Sigmoid colon (tissue), 7 donors: Measurements from ENCODE around the gene LDLRAD2. TPM values are rescaled to one million over a fixed set of nuclear protein-coding genes. Genes with fewer than 3 reads are reported as not detected.

Experiments
- DNase-seq: peaks from one replicate; pipeline ENCODE4 v3.0.0-alpha.2; 2019
- H3K27ac ChIP-seq, 4 donors: fragments of 200-600 bp; sonication (generic); one replicate each; pipeline ENCODE4 v1.5.1; 2016 to 2019; ENCODE audit warnings: mild to moderate bottlenecking in 1 of 4
- H3K27me3 ChIP-seq, 3 donors: fragments of 200-600 bp; sonication (generic); one replicate each; pipeline ENCODE4 v1.5.1; 2019; ENCODE audit warnings: mild to moderate bottlenecking in 1 of 3
- H3K36me3 ChIP-seq, 4 donors: fragments of 200-600 bp; sonication (generic); one replicate each; pipeline ENCODE4 v1.5.1; 2016 to 2019
- H3K4me1 ChIP-seq, 4 donors: fragments of 200-600 bp; sonication (generic); one replicate each; pipeline ENCODE4 v1.5.1; 2017 to 2019
- H3K4me3 ChIP-seq, 4 donors: fragments of 200-600 bp; sonication (generic); one replicate each; pipeline ENCODE4 v1.5.1; 2017 to 2019; ENCODE audit warnings: mild to moderate bottlenecking in 2 of 4, moderate library complexity in 1 of 4
- H3K9me3 ChIP-seq, 4 donors: fragments of 200-600 bp in 3 of 4; sonication (generic) in 3 of 4; one replicate each; pipeline versions ENCODE4 v1.5.1 to v1.6.1; 2013 to 2019
- EP300 ChIP-seq, 4 donors: sonication (generic); formaldehyde crosslinking; IDR thresholded peaks; one replicate each; pipeline ENCODE4 v1.6.1; 2017; ENCODE audit warnings: antibody characterized with exemption in 4 of 4
- POLR2A ChIP-seq, 2 donors: fragments of 450-650 bp; IDR thresholded peaks; one replicate each; pipeline ENCODE4 v1.6.1; 2016; ENCODE audit warnings: antibody characterized with exemption in 2 of 2, mild to moderate bottlenecking in 2 of 2, moderate library complexity in 2 of 2
- POLR2AphosphoS5 ChIP-seq, 4 donors: sonication (generic); formaldehyde crosslinking; IDR thresholded peaks; one replicate each; pipeline ENCODE4 v1.6.1; 2017; ENCODE audit warnings: antibody characterized with exemption in 4 of 4
- WGBS, 2 donors: extraction: QIAGEN DNeasy Blood & Tissue Kit; methylation state at CpG; one replicate each; pipeline ENCODE4 v1.1.7; 2013; 5-methylcytosine and 5-hydroxymethylcytosine counted together
- intact Hi-C: fragments of 100-400 bp; cut with DNase I; formaldehyde crosslinking; loops from one replicate; pipeline ENCODE4 v1.15.1; 2023
- polyA plus RNA-seq, 3 donors: library from polyadenylated mRNA; stranded (reverse); fragments of 200-250 nt; gene quantifications; one replicate each; pipeline ENCODE4 v1.2.3, GENCODE V29; 2013
- total RNA-seq, 4 donors: library from RNA; depleted of rRNA; stranded (reverse); fragments of >200 nt; gene quantifications; one replicate each; pipeline ENCODE4 v1.1.0, GENCODE V29; 2016
- TF ChIP-seq, protein P1 (sequence below), 4 experiments: fragments of 450-650 bp in 3 of 4; fragments of 200-600 bp in 1 of 4; IDR thresholded peaks; one replicate each; pipeline ENCODE4 v1.5.1; 2016 to 2019; ENCODE audit warnings: antibody characterized with exemption in 4 of 4, mild to moderate bottlenecking in 3 of 4, moderate library complexity in 2 of 4
- donor health status: healthy with polysubstance abuse.
- donor health status: Bipolar disorder and iron deficiency.
- donor health status: healthy.

Gene LDLRAD2
- total and polyA plus RNA-seq, 7 donors = under 0.01 to 1.4 (median 0.23) TPM; not detected in 2

DNA sequence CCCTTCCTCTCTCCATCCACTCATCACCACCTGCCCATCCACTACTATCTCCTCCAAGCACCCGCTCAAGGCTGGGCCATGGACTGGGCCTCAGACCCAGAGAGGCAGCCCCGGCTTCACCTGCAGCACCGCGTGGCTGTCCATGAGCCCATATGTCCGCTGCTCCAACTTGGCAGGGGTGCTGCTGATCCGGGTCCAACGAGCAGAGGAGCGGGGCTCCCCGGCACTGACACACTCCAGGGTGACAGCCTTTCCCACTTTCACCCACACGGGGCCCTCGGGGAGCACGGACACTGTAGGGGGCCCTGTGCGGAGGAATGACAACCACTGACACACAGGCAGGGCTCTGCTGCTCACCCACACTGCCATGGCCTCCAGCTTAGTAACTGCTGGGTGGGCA lies 28.9 kb downstream of the LDLRAD2 start:
- 94 to 95% methylated on average over 13 of the region's 13 CpGs for WGBS, 2 donors
- no peaks in the 10 kb centered on the region for H3K9me3 ChIP-seq
- H3K36me3 ChIP-seq = peaks cover 68 to 100% (median 94%) of the 10 kb centered on the region in 4 donors
- H3K4me3 ChIP-seq = no peak overlapping the region
- H3K27ac ChIP-seq = no peak overlapping the region
- TF ChIP-seq POLR2A (IDR thresholded peaks at IDR 0.05) = no peak
- peak in 1 of 4 donors; percentile 3 for TF ChIP-seq POLR2AphosphoS5 (IDR thresholded peaks at IDR 0.05)
- TF ChIP-seq, protein P1, sequence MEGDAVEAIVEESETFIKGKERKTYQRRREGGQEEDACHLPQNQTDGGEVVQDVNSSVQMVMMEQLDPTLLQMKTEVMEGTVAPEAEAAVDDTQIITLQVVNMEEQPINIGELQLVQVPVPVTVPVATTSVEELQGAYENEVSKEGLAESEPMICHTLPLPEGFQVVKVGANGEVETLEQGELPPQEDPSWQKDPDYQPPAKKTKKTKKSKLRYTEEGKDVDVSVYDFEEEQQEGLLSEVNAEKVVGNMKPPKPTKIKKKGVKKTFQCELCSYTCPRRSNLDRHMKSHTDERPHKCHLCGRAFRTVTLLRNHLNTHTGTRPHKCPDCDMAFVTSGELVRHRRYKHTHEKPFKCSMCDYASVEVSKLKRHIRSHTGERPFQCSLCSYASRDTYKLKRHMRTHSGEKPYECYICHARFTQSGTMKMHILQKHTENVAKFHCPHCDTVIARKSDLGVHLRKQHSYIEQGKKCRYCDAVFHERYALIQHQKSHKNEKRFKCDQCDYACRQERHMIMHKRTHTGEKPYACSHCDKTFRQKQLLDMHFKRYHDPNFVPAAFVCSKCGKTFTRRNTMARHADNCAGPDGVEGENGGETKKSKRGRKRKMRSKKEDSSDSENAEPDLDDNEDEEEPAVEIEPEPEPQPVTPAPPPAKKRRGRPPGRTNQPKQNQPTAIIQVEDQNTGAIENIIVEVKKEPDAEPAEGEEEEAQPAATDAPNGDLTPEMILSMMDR (IDR thresholded peaks at IDR 0.05) = no peak
- no peaks in the 10 kb centered on the region for H3K4me1 ChIP-seq
- no peaks in the 10 kb centered on the region for H3K27me3 ChIP-seq
- intact Hi-C loops = no loop called here
- no peak for DNase-seq

DNA sequence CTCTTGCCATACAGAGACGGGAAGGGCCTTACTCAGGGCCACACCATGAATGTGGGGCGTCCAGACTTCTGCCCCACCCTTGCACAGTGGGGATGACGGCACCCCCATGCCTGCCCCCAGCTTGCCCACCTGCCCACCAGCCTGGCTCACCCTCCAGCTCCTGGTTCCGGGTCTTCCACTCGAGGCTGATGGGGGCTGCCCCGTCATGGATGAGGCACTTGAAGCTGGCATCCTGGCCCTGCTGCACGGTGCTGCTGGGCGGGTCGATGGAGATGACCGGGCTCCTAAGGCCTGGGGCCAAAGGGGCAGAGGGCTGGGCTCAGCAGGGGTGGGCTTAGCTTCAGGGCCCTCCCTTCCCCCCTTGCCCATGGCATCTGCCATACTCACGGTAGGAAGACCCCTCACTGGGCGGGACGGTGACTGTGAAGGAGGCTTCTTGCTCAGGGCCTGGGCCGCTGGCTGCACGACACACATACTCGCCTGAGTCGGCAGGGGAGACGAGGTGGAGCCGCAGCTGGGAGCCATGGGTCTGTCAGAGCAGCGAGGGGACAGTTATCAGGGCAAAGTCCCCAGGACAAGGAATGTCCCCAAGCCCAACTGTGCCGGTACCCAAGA lies 29.9 kb downstream of the LDLRAD2 start:
- no peaks in the 10 kb centered on the region for H3K27me3 ChIP-seq
- DNase-seq = no peak
- intact Hi-C loops = no loop called here
- WGBS, 2 donors = 93 to 95% methylated on average over 21 of the region's 21 CpGs
- H3K9me3 ChIP-seq = no peaks in the 10 kb centered on the region
- TF ChIP-seq EP300 (IDR thresholded peaks at IDR 0.05) = no peak
- TF ChIP-seq, protein P1 (IDR thresholded peaks at IDR 0.05) = no peak
- no peak for TF ChIP-seq POLR2A (IDR thresholded peaks at IDR 0.05)
- no peak for TF ChIP-seq POLR2AphosphoS5 (IDR thresholded peaks at IDR 0.05)
- no peaks in the 10 kb centered on the region for H3K4me1 ChIP-seq
- no peak overlapping the region for H3K4me3 ChIP-seq
- peaks cover 73 to 100% (median 96%) of the 10 kb centered on the region in 4 donors for H3K36me3 ChIP-seq
- H3K27ac ChIP-seq = no peak overlapping the region

DNA sequence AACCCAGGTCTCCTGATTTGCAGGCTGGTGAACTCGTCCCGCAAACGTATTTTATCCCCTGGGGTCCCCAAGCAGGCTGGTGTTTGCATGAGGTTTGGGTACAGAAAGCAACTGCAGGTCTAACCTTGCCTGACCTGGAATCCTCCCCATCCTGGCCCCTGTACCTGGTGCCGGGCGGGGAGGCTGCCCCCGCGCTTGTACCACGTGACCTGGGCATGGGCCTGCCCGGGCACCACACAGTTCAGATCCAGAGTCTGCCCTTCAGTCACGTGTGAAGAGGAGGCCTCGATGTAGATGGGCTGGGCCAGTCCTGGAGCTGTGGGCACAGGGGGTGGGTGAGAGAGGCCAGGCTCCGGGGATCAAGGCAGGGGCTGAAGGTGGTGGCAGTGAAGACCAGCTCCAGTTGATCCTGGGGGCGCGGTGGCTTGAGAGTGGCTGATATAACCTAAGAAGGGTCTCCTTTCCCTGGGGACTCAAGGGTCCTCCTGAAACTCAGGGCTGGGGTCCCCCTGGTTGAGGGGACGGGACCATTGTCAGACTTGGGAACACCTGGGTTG lies 30.6 kb downstream of the LDLRAD2 start:
- no peaks in the 10 kb centered on the region for H3K9me3 ChIP-seq
- intact Hi-C loops = no loop called here
- H3K27ac ChIP-seq = no peak overlapping the region
- no peak for DNase-seq
- 92 to 93% methylated on average over 15 of the region's 15 CpGs for WGBS, 2 donors
- H3K27me3 ChIP-seq = no peaks in the 10 kb centered on the region
- H3K4me1 ChIP-seq = no peaks in the 10 kb centered on the region
- no peak overlapping the region for H3K4me3 ChIP-seq
- H3K36me3 ChIP-seq = peaks cover 77 to 100% (median 96%) of the 10 kb centered on the region in 4 donors
- TF ChIP-seq, protein P1 (IDR thresholded peaks at IDR 0.05) = no peak
- peak in 1 of 4 donors; percentile 2 for TF ChIP-seq POLR2AphosphoS5 (IDR thresholded peaks at IDR 0.05)
- TF ChIP-seq EP300 (IDR thresholded peaks at IDR 0.05) = no peak
- no peak for TF ChIP-seq POLR2A (IDR thresholded peaks at IDR 0.05)

DNA sequence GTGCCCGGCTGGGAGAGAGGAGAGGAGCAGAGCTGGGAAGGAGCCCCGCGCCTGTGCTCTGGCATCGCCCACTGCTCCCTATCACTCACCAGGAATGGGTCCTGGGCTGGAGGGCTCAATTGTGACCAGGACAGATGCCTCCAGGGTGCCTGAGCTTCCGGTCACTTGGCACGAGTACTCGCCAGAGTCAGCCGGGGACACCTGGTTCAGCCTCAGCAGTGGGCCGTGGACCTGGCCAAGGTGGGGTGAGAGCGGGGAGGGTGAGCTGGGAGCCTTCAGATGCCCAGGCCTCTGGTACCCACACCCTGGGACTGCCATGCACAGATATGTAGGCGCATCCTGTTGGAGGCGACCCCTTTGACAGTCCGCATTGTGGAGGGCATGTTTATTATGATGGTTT lies 31.1 kb downstream of the LDLRAD2 start:
- no peak for DNase-seq
- WGBS, 2 donors = 95 to 96% methylated on average over 13 of the region's 13 CpGs
- Histone ChIP-seq H3K4me1 (no peaks in the 10 kb centered on the region), H3K4me3 (no peak overlapping the region), H3K27me3 (no peaks in the 10 kb centered on the region), H3K9me3 (no peaks in the 10 kb centered on the region), H3K36me3 (peaks cover 81 to 100% (median 96%) of the 10 kb centered on the region in 4 donors), H3K27ac (no peak overlapping the region)
- no peak for TF ChIP-seq EP300 (IDR thresholded peaks at IDR 0.05)
- TF ChIP-seq POLR2AphosphoS5 (IDR thresholded peaks at IDR 0.05) = no peak
- no peak for TF ChIP-seq POLR2A (IDR thresholded peaks at IDR 0.05)
- intact Hi-C loops = no loop called here

DNA sequence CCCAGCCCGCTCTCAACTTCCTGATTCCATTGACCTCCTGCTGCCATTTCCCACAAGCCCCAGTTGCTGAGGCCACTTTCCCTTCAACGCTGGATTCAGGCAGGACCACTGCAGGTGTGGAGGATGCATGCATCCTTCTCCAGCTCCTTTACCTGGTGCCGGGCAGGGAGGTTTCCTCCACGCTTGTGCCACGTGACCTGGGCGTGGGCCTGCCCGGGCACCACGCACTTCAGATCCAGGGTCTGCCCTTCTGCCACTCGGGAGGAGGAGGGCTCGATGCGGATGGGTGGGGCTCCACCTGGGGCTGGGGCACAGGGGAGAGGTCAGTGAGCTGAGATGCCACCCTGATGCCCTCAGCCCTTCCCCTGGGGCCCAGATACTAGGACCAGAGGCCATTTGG lies 31.9 kb downstream of the LDLRAD2 start:
- Histone ChIP-seq H3K4me1 (no peaks in the 10 kb centered on the region), H3K4me3 (no peak overlapping the region), H3K27ac (no peak overlapping the region), H3K36me3 (peaks cover 81 to 100% (median 96%) of the 10 kb centered on the region in 4 donors), H3K9me3 (no peaks in the 10 kb centered on the region), H3K27me3 (no peaks in the 10 kb centered on the region)
- DNase-seq = no peak
- WGBS, 2 donors = 91 to 93% methylated on average over 11 of the region's 11 CpGs
- TF ChIP-seq POLR2A (IDR thresholded peaks at IDR 0.05) = no peak
- TF ChIP-seq POLR2AphosphoS5 (IDR thresholded peaks at IDR 0.05) = no peak
- TF ChIP-seq EP300 (IDR thresholded peaks at IDR 0.05) = no peak
- TF ChIP-seq, protein P1 (IDR thresholded peaks at IDR 0.05) = no peak
- intact Hi-C loops = no loop called here
